Retinal pigment epithelial cell (primary cell): Measurements from ENCODE around the gene OSBPL6.

Experiments
- DNase-seq: peaks from one replicate; pipeline ENCODE4 v3.0.0-alpha.2; 2010; ENCODE audit warnings: low read depth
- H3K4me3 ChIP-seq: 2 replicates; pipeline ENCODE4 v1.5.1; 2011; ENCODE audit warnings: mild to moderate bottlenecking, low read length, control low read depth, moderate library complexity
- TF ChIP-seq, protein P1 (sequence below): conservative IDR thresholded peaks from 2 replicates; pipeline ENCODE4 v1.5.1; 2011; ENCODE audit warnings: low read depth, low read length, control low read depth, inconsistent platforms

The OSBPL6 gene

DNA sequence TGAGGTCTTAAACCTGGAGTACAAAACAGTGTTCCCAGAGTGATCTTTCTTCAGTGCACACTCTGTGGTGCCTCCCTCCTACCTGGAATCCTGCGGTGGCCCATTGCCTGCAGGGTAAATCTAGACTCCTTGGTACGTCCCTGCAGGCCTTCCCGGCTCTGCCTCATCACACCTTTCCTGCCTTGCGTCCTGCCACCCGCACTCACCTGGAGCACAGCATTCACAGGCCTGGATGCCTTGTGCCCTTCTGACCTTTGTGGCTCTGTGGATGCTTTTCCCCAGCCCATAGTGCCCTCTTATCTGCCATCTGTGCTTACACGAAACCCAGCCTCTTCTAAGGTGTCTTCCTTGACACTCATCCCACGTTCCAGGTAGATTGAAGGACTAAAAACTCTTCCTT is 194.0 kb downstream of the OSBPL6 start:
- no peak for DNase-seq
- TF ChIP-seq, protein P1, sequence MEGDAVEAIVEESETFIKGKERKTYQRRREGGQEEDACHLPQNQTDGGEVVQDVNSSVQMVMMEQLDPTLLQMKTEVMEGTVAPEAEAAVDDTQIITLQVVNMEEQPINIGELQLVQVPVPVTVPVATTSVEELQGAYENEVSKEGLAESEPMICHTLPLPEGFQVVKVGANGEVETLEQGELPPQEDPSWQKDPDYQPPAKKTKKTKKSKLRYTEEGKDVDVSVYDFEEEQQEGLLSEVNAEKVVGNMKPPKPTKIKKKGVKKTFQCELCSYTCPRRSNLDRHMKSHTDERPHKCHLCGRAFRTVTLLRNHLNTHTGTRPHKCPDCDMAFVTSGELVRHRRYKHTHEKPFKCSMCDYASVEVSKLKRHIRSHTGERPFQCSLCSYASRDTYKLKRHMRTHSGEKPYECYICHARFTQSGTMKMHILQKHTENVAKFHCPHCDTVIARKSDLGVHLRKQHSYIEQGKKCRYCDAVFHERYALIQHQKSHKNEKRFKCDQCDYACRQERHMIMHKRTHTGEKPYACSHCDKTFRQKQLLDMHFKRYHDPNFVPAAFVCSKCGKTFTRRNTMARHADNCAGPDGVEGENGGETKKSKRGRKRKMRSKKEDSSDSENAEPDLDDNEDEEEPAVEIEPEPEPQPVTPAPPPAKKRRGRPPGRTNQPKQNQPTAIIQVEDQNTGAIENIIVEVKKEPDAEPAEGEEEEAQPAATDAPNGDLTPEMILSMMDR = no peak
- H3K4me3 ChIP-seq = no peak overlapping the region

DNA sequence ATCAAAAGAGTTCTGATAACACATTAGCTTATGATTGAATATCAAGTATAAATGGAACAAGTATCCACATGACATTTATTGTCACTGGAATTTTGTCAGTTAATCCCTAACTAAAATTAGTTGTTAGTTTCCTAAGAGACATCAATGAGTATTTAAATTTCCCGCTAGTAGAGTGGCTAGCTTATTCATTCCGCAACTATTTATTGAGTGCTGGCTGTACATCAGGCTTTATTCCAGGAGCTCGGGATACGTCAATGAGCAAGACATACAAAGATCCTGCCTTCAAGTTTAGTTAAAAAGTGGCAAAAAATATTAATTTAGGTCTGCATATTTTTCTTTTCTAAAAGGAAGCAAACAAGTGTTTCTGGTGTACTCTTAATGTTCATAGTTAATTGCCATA is 197.4 kb downstream of the OSBPL6 start:
- no peak overlapping the region for H3K4me3 ChIP-seq
- TF ChIP-seq, protein P1 = no peak

DNA sequence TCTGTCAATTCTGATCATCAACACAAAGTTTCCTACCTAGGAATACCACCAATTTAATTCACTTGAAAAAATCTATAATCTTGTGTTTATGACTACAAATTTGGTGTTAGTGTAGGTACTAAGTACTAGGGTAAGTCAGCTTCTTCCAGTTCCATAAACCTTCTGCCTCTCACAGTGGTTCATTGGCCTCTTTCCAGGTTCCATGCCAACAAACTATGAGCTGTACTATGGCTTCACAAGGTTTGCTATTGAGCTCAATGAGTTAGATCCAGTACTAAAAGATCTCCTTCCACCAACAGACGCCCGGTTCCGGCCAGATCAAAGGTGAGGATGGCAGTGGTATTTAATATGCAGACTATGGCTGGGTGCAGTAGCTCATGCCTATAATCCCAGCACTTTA is 197.9 kb downstream of the OSBPL6 start:
- TF ChIP-seq, protein P1 = no peak
- no peak for DNase-seq
- H3K4me3 ChIP-seq = no peak overlapping the region

More for the DNA sequence above, 197.4 kb downstream of the OSBPL6 start:
- DNase-seq = no peak

DNA sequence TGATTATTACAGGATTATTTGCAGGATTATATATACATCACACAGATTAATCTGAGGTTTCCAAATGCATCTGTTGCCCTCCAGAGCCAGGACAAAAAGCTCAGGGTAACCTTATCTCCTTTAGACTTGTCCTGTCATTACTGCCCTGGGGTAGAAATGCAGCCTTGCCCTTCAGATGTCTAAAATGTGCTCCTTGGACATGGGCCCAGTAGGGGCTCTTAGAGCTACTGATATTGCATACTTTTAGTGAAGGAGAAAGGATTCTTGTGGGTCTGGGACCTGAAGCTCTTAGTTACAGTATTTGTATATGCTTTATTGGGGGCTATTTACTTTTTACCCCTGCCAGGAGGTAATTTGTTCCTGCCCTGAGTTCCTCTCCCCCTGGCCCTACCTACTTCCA is 200.5 kb downstream of the OSBPL6 start:
- no peak for DNase-seq
- H3K4me3 ChIP-seq = no peak overlapping the region
- TF ChIP-seq, protein P1 = no peak

DNA sequence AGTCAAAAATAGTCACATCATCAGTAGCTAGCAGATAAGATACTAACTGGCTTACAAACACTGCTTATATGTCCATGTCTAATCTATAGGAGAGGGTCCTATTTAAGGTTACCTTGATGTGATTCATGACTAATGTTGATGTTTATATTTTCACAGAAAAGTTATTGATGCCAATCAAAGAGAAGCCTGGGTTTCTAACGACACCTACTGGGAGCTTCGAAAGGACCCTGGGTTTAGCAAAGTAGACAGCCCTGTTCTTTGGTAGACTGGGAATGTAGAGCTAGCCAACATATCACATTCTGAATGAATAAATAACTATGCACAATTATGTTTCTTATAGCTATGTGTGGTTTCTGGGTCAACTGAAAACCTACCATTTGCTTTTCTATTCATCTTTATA is 201.0 kb downstream of the OSBPL6 start:
- TF ChIP-seq, protein P1 = no peak
- DNase-seq = no peak
- H3K4me3 ChIP-seq = no peak overlapping the region

DNA sequence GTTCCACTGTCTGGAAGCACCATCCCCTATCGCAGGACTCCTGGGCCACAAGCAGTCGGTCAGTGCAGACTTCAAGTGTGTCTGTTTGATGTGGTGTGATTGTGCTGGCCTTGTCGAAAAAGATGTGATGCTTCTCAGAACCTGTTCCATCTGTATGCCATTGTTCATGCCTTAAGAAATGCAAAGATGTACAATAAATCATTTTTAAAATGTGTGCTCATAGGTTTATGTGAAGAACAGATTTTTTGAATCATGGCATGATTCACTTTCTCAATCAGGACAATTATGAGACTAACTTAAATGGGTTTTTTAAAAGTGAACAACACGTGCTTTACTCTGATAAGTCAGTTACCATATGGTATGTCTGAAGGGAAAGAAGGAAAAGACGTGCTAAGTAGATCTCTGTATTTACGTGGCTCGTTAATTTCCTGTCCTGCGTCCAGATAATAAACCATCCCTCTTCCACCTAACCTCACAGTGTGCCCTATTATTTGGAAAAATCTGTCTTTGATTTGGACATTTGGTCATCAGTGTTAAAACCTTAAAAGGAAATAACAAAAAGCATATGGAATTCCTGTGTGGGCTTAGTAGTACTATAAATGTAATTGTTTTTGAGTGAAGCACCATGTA is 201.7 kb downstream of the OSBPL6 start:
- TF ChIP-seq, protein P1 = no peak
- DNase-seq = no peak

DNA sequence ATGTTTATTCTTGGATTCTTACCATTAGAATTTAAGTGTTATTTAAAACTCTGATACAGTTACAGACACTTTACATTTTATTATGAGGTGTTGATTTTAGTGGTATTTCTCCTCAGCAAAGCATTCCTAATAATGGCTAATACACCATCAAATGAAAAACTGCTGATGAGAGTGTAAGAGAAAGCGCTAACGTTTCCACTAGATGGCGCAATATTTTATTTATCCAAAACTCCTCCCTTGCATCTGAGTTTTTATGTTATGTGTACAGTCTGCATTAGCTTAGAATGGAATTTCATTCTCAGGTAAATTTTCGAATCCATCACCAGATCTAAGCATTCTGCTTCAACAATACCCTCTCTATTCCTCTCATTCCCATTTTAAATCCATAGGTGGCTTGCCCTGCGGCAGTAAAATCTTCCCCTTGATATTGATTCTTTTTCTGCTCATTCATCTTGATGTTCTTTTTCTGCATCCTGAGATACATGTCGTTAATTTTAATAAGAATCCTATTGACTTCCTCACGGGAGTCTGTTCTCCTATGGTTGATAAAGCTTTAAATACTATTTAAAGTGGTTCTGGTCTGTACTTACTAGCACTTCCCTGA is 202.8 kb downstream of the OSBPL6 start:
- TF ChIP-seq, protein P1 = peak; percentile 67
- DNase-seq = no peak

More for the DNA sequence above, 201.7 kb downstream of the OSBPL6 start:
- H3K4me3 ChIP-seq = no peak overlapping the region

More for the DNA sequence above, 202.8 kb downstream of the OSBPL6 start:
- no peak overlapping the region for H3K4me3 ChIP-seq
